OCI-LY3 (cell line): ENCODE measurements around the gene SNX24.

Experiments used
- H2AFZ ChIP-seq: fragments of 200-600, 300-600 bp; shearing (Covaris generic); 2 replicates; pipeline ENCODE4 v1.6.0; 2014; ENCODE audit warnings: antibody characterized with exemption, low read depth, low read length
- H3K27ac ChIP-seq: fragments of 200-600, 300-600 bp; sonication (generic); 2 replicates; pipeline ENCODE4 v1.5.1; 2014; ENCODE audit warnings: mild to moderate bottlenecking, low read length, moderate library complexity, mixed read lengths
- H3K27me3 ChIP-seq: fragments of 200-600, 300-600 bp; sonication (generic); 2 replicates; pipeline ENCODE4 v1.6.1; 2014; ENCODE audit warnings: low read depth, low read length, mixed read lengths
- H3K36me3 ChIP-seq: fragments of 200-600, 300-600 bp; sonication (generic); replicated peaks from 2 replicates; pipeline ENCODE3; 2014; ENCODE audit warnings: low read depth, low read length, mixed read lengths
- H3K4me1 ChIP-seq: fragments of 300-600, 200-600 bp; sonication (generic); 2 replicates; pipeline ENCODE4 v1.6.1; 2014; ENCODE audit warnings: low read length, mixed read lengths
- H3K4me2 ChIP-seq: fragments of 200-600, 300-600 bp; sonication (generic); 2 replicates; pipeline ENCODE4 v1.6.1; 2014; ENCODE audit warnings: low read length, mixed read lengths
- H3K4me3 ChIP-seq: fragments of 300-600, 200-600 bp; sonication (generic); 2 replicates; pipeline ENCODE4 v1.5.1; 2014; ENCODE audit warnings: antibody characterized with exemption, mild to moderate bottlenecking, low read length, moderate library complexity
- H3K79me2 ChIP-seq: fragments of 300-600, 200-600 bp; shearing (Covaris generic); 2 replicates; pipeline ENCODE4 v1.6.1; 2014; ENCODE audit warnings: mild to moderate bottlenecking, low read length, mixed read lengths
- H3K9ac ChIP-seq: fragments of 300-600, 200-600 bp; shearing (Covaris generic); 2 replicates; pipeline ENCODE4 v1.6.0; 2014; ENCODE audit warnings: mild to moderate bottlenecking, low read length, moderate library complexity
- H3K9me3 ChIP-seq: fragments of 200-600, 300-600 bp; shearing (Covaris generic); 2 replicates; pipeline ENCODE4 v1.6.1; 2014; ENCODE audit warnings: low read length, mixed read lengths; ENCODE audit not compliant: insufficient read depth
- H4K20me1 ChIP-seq: fragments of 200-600, 300-600 bp; sonication (generic); 2 replicates; pipeline ENCODE4 v1.6.1; 2016; ENCODE audit warnings: low read length, mixed read lengths; ENCODE audit not compliant: insufficient read depth
- CTCF ChIP-seq: fragments of 200-600, 300-600 bp; sonication (generic); IDR thresholded peaks from 2 replicates; pipeline ENCODE4 v1.5.1; 2014; ENCODE audit warnings: antibody characterized with exemption, low read length, low read depth
- EZH2phosphoT487 ChIP-seq: fragments of 200-600 bp; shearing (Covaris generic); IDR thresholded peaks from 2 replicates; pipeline ENCODE4 v1.6.1; 2018; ENCODE audit warnings: antibody characterized with exemption, mixed run types, low read depth

Gene SNX24

GRCh38 chr5:122915717-122916461 is 70.5 kb downstream of the SNX24 start:
- Histone ChIP-seq H3K4me1 (peaks cover 19% of the 10 kb centered on the region), H3K27ac (peak overlapping the region; percentile 79), H4K20me1 (no peaks in the 10 kb centered on the region), H3K4me3 (peak overlapping the region; percentile 59), H3K36me3 (no peaks in the 10 kb centered on the region), H3K4me2 (peak overlapping the region; percentile 82), H3K9ac (peak overlapping the region; percentile 74), H3K27me3 (no peaks in the 10 kb centered on the region), H3K79me2 (peaks cover 5% of the 10 kb centered on the region), H2AFZ (peak overlapping the region; percentile 75), H3K9me3 (no peaks in the 10 kb centered on the region)
- TF ChIP-seq CTCF (no peak), EZH2phosphoT487 (no peak)

GRCh38 chr5:122916490-122916889 is 71.1 kb downstream of the SNX24 start:
- TF ChIP-seq CTCF: no peak

GRCh38 chr5:122919969-122920368 is 74.6 kb downstream of the SNX24 start:
- peaks cover 18% of the 10 kb centered on the region for H3K4me1 ChIP-seq
- no peak overlapping the region for H3K27ac ChIP-seq
- H3K9me3 ChIP-seq: no peaks in the 10 kb centered on the region
- TF ChIP-seq CTCF: no peak
- no peak overlapping the region for H3K4me3 ChIP-seq
- no peaks in the 10 kb centered on the region for H3K36me3 ChIP-seq
- no peak overlapping the region for H3K9ac ChIP-seq
- no peaks in the 10 kb centered on the region for H4K20me1 ChIP-seq
- no peak overlapping the region for H3K4me2 ChIP-seq
- no peak overlapping the region for H2AFZ ChIP-seq
- peaks cover 2% of the 10 kb centered on the region; the same call in 1 of the 2 replicates for H3K79me2 ChIP-seq
- no peaks in the 10 kb centered on the region for H3K27me3 ChIP-seq

More at GRCh38 chr5:122916490-122916889, 71.1 kb downstream of the SNX24 start:
- peak overlapping the region; percentile 75 for H2AFZ ChIP-seq
- 0 out of 2 replicates have a peak overlapping the region, but pooled peaks have one; percentile 59 for H3K4me3 ChIP-seq
- peak overlapping the region; percentile 82 for H3K4me2 ChIP-seq
- H3K79me2 ChIP-seq: peaks cover 5% of the 10 kb centered on the region
- peaks cover 19% of the 10 kb centered on the region for H3K4me1 ChIP-seq
- H3K9ac ChIP-seq: peak overlapping the region; percentile 74; the same call in 1 of the 2 replicates
- H4K20me1 ChIP-seq: no peaks in the 10 kb centered on the region
- H3K27ac ChIP-seq: peak overlapping the region; percentile 79; the same call in 1 of the 2 replicates
- H3K27me3 ChIP-seq: no peaks in the 10 kb centered on the region
- no peaks in the 10 kb centered on the region for H3K9me3 ChIP-seq
- H3K36me3 ChIP-seq: no peaks in the 10 kb centered on the region

- Histone ChIP-seq H4K20me1 (no peaks in the 10 kb centered on the region), H3K79me2 (no peaks in the 10 kb centered on the region), H3K9me3 (no peaks in the 10 kb centered on the region), H3K4me3 (no peak overlapping the region), H3K4me2 (no peak overlapping the region), H3K36me3 (no peaks in the 10 kb centered on the region), H2AFZ (no peak overlapping the region), H3K27ac (no peak overlapping the region), H3K9ac (no peak overlapping the region), H3K4me1 (no peaks in the 10 kb centered on the region), H3K27me3 (no peaks in the 10 kb centered on the region)
- no peak for TF ChIP-seq CTCF
- no peak for TF ChIP-seq EZH2phosphoT487
These were observed 76.4 kb downstream of the SNX24 start for GRCh38 chr5:122921826-122922225.
